Measurements from ENCODE around the gene GMCL1. TPM values are rescaled to one million over a fixed set of nuclear protein-coding genes. Genes with fewer than 3 reads are reported as not detected.

GMCL1 gene
- total and polyA plus RNA-seq, 9 of the 15 experiments (the other 6 are each of a cell fraction or from before 2014, with no cell fraction given), result 7.0 to 27.3 (median 15.4) TPM

DNA sequence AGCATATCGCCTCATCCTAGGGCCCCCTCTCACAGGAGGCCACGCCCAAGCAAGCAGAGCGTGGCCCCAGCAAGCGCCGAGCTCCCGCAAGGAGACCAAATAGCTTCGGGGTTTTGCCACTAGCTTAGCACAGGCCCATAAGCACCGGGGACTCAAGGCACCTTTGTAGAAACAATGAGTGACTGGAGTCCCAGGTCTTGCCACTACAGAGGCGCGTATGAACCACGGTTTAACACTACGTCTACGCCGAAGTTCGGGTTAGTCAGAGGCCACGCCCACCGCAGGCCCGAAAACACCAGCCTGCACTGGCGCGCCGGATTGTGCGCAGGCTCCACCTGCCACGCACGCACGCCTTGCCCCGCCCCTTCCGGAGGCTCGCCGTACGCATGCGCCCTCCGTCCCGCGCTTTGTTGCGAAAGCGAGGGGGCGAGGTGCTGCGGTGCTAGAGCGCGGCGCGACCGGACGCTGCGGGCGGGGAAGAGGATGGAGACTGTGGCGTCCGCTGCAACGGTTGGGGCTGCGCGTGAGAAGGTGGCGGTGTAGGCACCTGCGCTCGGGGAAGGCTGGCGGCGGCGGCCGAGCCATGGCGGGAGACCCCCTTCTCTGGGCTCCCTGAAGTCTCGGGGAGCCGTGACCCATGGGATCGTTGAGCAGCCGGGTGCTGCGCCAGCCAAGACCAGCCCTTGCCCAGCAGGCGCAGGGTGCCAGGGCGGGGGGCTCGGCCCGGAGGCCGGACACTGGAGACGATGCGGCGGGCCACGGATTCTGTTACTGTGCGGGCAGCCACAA is at the start of gene GMCL1 (continued):
- TF ChIP-seq GABPA (tag; conservative IDR thresholded peaks at IDR 0.05; ENCODE audit: low read depth) (peak; percentile 88), SAFB2 (IDR thresholded peaks at IDR 0.05; ENCODE audit: borderline replicate concordance, low read depth, low read length, severe bottlenecking) (no peak), RBBP5 (IDR thresholded peaks at IDR 0.05; ENCODE audit: borderline replicate concordance, insufficient read depth, low read length, poor library complexity, severe bottlenecking) (peak; percentile 92), ZNF785 (CRISPR knock-in tag; IDR thresholded peaks at IDR 0.05) (no peak), ZNF511 (CRISPR knock-in tag; IDR thresholded peaks at IDR 0.05) (0 out of 2 replicates have a peak, but pooled peaks have one; percentile 79), TCF7L2 (IDR thresholded peaks at IDR 0.05; ENCODE audit: low read depth, low read length) (no peak), E2F5 (CRISPR knock-in tag; IDR thresholded peaks at IDR 0.05) (peak; percentile 89; the same call in 1 of the 2 replicates), CXXC5 (CRISPR knock-in tag; IDR thresholded peaks at IDR 0.05) (peak; percentile 97), ZZZ3 (IDR thresholded peaks at IDR 0.05) (no peak), NCOR1 (IDR thresholded peaks at IDR 0.05) (no peak), ZNF24 (IDR thresholded peaks at IDR 0.05) (peak; percentile 45; the same call in 1 of the 2 replicates), TCF3 (CRISPR knock-in tag; IDR thresholded peaks at IDR 0.05) (no peak; the same call in 1 of the 2 replicates), SIN3A (IDR thresholded peaks at IDR 0.05; ENCODE audit: borderline replicate concordance in 2 of 2, control insufficient read depth in 1 of 2, low read depth in 2 of 2, low read length in 2 of 2) (peak; percentile 83 to 85; a peak in 2 of 4 replicates), CREM (IDR thresholded peaks at IDR 0.05; ENCODE audit: low read depth) (peak; percentile 98), FOXM1 (IDR thresholded peaks at IDR 0.05; ENCODE audit: low read depth) (no peak), FOXM1 (CRISPR knock-in tag; IDR thresholded peaks at IDR 0.05; ENCODE audit: low read depth) (no peak; the same call in 1 of the 2 replicates), TBL1XR1 (IDR thresholded peaks at IDR 0.05; ENCODE audit: low read length in 2 of 2) (no peak), RAD21 (CRISPR knock-in tag; conservative IDR thresholded peaks at IDR 0.05 in 1 of 2, IDR thresholded peaks at IDR 0.05 in 1 of 2) (no peak), CREBBP (IDR thresholded peaks at IDR 0.05; ENCODE audit: low read depth, low read length) (no peak), ZNF764 (CRISPR knock-in tag; IDR thresholded peaks at IDR 0.05; ENCODE audit: low read depth) (no peak)
- TF ChIP-seq, protein P1, sequence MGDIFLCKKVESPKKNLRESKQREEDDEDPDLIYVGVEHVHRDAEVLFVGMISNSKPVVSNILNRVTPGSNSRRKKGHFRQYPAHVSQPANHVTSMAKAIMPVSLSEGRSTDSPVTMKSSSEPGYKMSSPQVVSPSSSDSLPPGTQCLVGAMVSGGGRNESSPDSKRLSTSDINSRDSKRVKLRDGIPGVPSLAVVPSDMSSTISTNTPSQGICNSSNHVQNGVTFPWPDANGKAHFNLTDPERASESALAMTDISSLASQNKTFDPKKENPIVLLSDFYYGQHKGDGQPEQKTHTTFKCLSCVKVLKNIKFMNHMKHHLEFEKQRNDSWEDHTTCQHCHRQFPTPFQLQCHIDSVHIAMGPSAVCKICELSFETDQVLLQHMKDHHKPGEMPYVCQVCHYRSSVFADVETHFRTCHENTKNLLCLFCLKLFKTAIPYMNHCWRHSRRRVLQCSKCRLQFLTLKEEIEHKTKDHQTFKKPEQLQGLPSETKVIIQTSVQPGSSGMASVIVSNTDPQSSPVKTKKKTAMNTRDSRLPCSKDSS (IDR thresholded peaks at IDR 0.05; ENCODE audit: low read depth, partially characterized antibody), result no peak
- TF ChIP-seq, protein P2, sequence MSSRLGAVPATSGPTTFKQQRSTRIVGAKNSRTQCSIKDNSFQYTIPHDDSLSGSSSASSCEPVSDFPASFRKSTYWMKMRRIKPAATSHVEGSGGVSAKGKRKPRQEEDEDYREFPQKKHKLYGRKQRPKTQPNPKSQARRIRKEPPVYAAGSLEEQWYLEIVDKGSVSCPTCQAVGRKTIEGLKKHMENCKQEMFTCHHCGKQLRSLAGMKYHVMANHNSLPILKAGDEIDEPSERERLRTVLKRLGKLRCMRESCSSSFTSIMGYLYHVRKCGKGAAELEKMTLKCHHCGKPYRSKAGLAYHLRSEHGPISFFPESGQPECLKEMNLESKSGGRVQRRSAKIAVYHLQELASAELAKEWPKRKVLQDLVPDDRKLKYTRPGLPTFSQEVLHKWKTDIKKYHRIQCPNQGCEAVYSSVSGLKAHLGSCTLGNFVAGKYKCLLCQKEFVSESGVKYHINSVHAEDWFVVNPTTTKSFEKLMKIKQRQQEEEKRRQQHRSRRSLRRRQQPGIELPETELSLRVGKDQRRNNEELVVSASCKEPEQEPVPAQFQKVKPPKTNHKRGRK (tag; IDR thresholded peaks at IDR 0.05), result no peak
